H9 (cell line): ENCODE measurements around the gene KBTBD3. TPM values are rescaled to one million over a fixed set of nuclear protein-coding genes. Genes with fewer than 3 reads are reported as not detected.

Experiments
- DNase-seq: peaks from one replicate; pipeline ENCODE4 v3.0.0-alpha.2; 2017
- H2AFZ ChIP-seq: one replicate; pipeline ENCODE4 v1.6.1; 2013; ENCODE audit warnings: mild to moderate bottlenecking, low read length, control low read depth, moderate library complexity
- H2AK5ac ChIP-seq: 2 replicates; pipeline ENCODE4 v1.6.1; 2013; ENCODE audit warnings: low read length, control low read depth, mixed read lengths; ENCODE audit not compliant: insufficient read length
- H2BK120ac ChIP-seq: one replicate; pipeline ENCODE4 v1.6.1; 2013; ENCODE audit warnings: low read depth, mild to moderate bottlenecking, low read length, control low read depth, inconsistent platforms; ENCODE audit not compliant: poor library complexity, severe bottlenecking
- H2BK12ac ChIP-seq: 2 replicates; pipeline ENCODE4 v1.6.1; 2013; ENCODE audit warnings: low read length, control low read depth, mixed read lengths, low read depth; ENCODE audit not compliant: insufficient read length
- H2BK15ac ChIP-seq: 2 replicates; pipeline ENCODE4 v1.6.1; 2013; ENCODE audit warnings: low read depth, low read length, control low read depth
- H2BK20ac ChIP-seq: one replicate; pipeline ENCODE4 v1.6.1; 2013; ENCODE audit warnings: low read depth, mild to moderate bottlenecking, low read length, control low read depth, inconsistent platforms; ENCODE audit not compliant: poor library complexity, severe bottlenecking
- H2BK5ac ChIP-seq: 2 replicates; pipeline ENCODE4 v1.6.1; 2013; ENCODE audit warnings: low read length, control low read depth, mixed read lengths; ENCODE audit not compliant: insufficient read length
- H3K14ac ChIP-seq: 2 replicates; pipeline ENCODE4 v1.6.1; 2013; ENCODE audit warnings: low read length, control low read depth; ENCODE audit not compliant: insufficient read depth
- H3K18ac ChIP-seq: 2 replicates; pipeline ENCODE4 v1.6.1; 2013; ENCODE audit warnings: low read depth, mild to moderate bottlenecking, mixed read lengths, low read length, control low read depth; ENCODE audit not compliant: insufficient read length
- H3K23ac ChIP-seq: 2 replicates; pipeline ENCODE4 v1.6.1; 2013; ENCODE audit warnings: low read length, control low read depth, mixed read lengths, low read depth; ENCODE audit not compliant: insufficient read length
- H3K23me2 ChIP-seq: 2 replicates; pipeline ENCODE4 v1.6.1; 2013; ENCODE audit warnings: low read depth, mild to moderate bottlenecking, mixed read lengths, low read length, control low read depth; ENCODE audit not compliant: insufficient read length, poor library complexity, severe bottlenecking
- H3K27ac ChIP-seq: 2 replicates; pipeline ENCODE4 v1.5.1; 2013; ENCODE audit warnings: low read length, control low read depth, mixed read lengths, low read depth; ENCODE audit not compliant: insufficient read length
- H3K27me3 ChIP-seq: 2 replicates; pipeline ENCODE4 v1.6.1; 2013; ENCODE audit warnings: low read length, control low read depth, inconsistent platforms; ENCODE audit not compliant: insufficient read depth
- H3K4ac ChIP-seq: 2 replicates; pipeline ENCODE4 v1.6.1; 2013; ENCODE audit warnings: low read depth, mild to moderate bottlenecking, control low read depth, inconsistent platforms, low read length, moderate library complexity
- H3K4me1 ChIP-seq: 2 replicates; pipeline ENCODE4 v1.6.1; 2013; ENCODE audit warnings: low read length, control low read depth, inconsistent platforms; ENCODE audit not compliant: insufficient read depth
- H3K4me2 ChIP-seq: 2 replicates; pipeline ENCODE4 v1.6.1; 2013; ENCODE audit warnings: low read length, control low read depth, mixed read lengths; ENCODE audit not compliant: insufficient read length, insufficient read depth
- H3K56ac ChIP-seq: 2 replicates; pipeline ENCODE4 v1.6.1; 2013; ENCODE audit warnings: low read depth, mild to moderate bottlenecking, mixed read lengths, low read length, control low read depth; ENCODE audit not compliant: insufficient read length
- H3K79me1 ChIP-seq: 2 replicates; pipeline ENCODE4 v1.6.1; 2013; ENCODE audit warnings: low read depth, mild to moderate bottlenecking, moderate library complexity, low read length, control low read depth, inconsistent platforms; ENCODE audit not compliant: insufficient read depth, poor library complexity, severe bottlenecking
- H3K79me2 ChIP-seq: 2 replicates; pipeline ENCODE4 v1.6.1; 2013; ENCODE audit warnings: low read length, control low read depth, inconsistent platforms; ENCODE audit not compliant: insufficient read depth
- H3K9ac ChIP-seq: 2 replicates; pipeline ENCODE4 v1.6.1; 2013; ENCODE audit warnings: low read length, control low read depth, mixed read lengths; ENCODE audit not compliant: insufficient read length; ENCODE audit errors: extremely low read depth
- H3K9me3 ChIP-seq: one replicate; pipeline ENCODE4 v1.6.1; 2013; ENCODE audit warnings: low read depth, low read length, inconsistent platforms; ENCODE audit not compliant: control insufficient read depth
- H3T11ph ChIP-seq: one replicate; pipeline ENCODE4 v1.6.1; 2013; ENCODE audit warnings: mild to moderate bottlenecking, low read length, control low read depth, inconsistent platforms
- H4K20me1 ChIP-seq: one replicate; pipeline ENCODE4 v1.6.1; 2013; ENCODE audit not compliant: control insufficient read depth, insufficient read length, insufficient read depth
- H4K5ac ChIP-seq: 2 replicates; pipeline ENCODE4 v1.6.1; 2013; ENCODE audit warnings: low read depth, mild to moderate bottlenecking, mixed read lengths, low read length, control low read depth; ENCODE audit not compliant: insufficient read length
- H4K8ac ChIP-seq: replicated peaks from 2 replicates; pipeline ENCODE4 v1.6.1; 2013; ENCODE audit warnings: low read length, control low read depth, mixed read lengths, low read depth; ENCODE audit not compliant: insufficient read length
- H4K91ac ChIP-seq: 2 replicates; pipeline ENCODE4 v1.6.1; 2013; ENCODE audit warnings: low read depth, mild to moderate bottlenecking, moderate library complexity, mixed read lengths, low read length, control low read depth; ENCODE audit not compliant: insufficient read length
- H3K27ac Mint-ChIP-seq, 3 experiments: 2 replicates in 2 of 3; 3 replicates in 1 of 3; pipeline ENCODE4 v1.8.0; 2020 to 2021; ENCODE audit warnings: mixed read lengths in 3 of 3, mild to moderate bottlenecking in 1 of 3, moderate library complexity in 1 of 3
- H3K27me3 Mint-ChIP-seq: 2 replicates; pipeline ENCODE4 v1.8.0; 2021; ENCODE audit warnings: low read depth, mild to moderate bottlenecking, moderate library complexity, mixed read lengths
- H3K36me3 Mint-ChIP-seq, 3 experiments: 2 replicates in 2 of 3; 3 replicates in 1 of 3; pipeline ENCODE4 v1.8.0; 2020 to 2021; ENCODE audit warnings: low read depth in 3 of 3, mixed read lengths in 3 of 3; ENCODE audit not compliant: insufficient read depth in 1 of 3
- H3K4me1 Mint-ChIP-seq, 2 experiments: 2 replicates each; pipeline ENCODE4 v1.8.0; 2020; ENCODE audit warnings: mixed read lengths in 2 of 2
- H3K4me3 Mint-ChIP-seq, 2 experiments: 2 replicates in 1 of 2; 3 replicates in 1 of 2; pipeline ENCODE4 v1.8.0; 2020 to 2021; ENCODE audit warnings: mild to moderate bottlenecking in 2 of 2, mixed read lengths in 2 of 2, moderate library complexity in 1 of 2
- H3K9me3 Mint-ChIP-seq, 2 experiments: 2 replicates in 1 of 2; 3 replicates in 1 of 2; pipeline ENCODE4 v1.8.0; 2020; ENCODE audit warnings: mild to moderate bottlenecking in 2 of 2, mixed read lengths in 2 of 2, moderate library complexity in 1 of 2
- CTCF ChIP-seq: fragments of 200-600 bp; sonication (generic); conservative IDR thresholded peaks from 3 replicates; pipeline ENCODE4 v1.8.0; 2021; ENCODE audit warnings: antibody characterized with exemption, mild to moderate bottlenecking
- WGBS: extraction: QIAGEN DNeasy Blood & Tissue Kit; methylation state at CpG from one replicate; pipeline ENCODE4 v1.1.7; 2013; ENCODE audit warnings: missing lambda C conversion rate, low lambda C conversion rate, mixed read lengths; ENCODE audit not compliant: insufficient read length; ENCODE audit errors: extremely low coverage; 5-methylcytosine and 5-hydroxymethylcytosine counted together
- total RNA-seq: library from RNA; stranded (reverse); gene quantifications from 2 replicates; pipeline ENCODE4 v1.2.1, GENCODE V29; 2021

The KBTBD3 gene
- total RNA-seq, 1 experiment from 2014 or later, result 2.4 TPM

GRCh38 chr11:106086135-106086534, 9.0 kb upstream of the KBTBD3 start:
- H3K23ac ChIP-seq, result no peak overlapping the region
- H2BK20ac ChIP-seq, result no peak overlapping the region
- no CpG with 5 or more reads among the region's 1 CpG for WGBS
- H3K79me2 ChIP-seq, result peaks cover 12% of the 10 kb centered on the region; the same call in 1 of the 2 replicates
- no peaks in the 10 kb centered on the region for H3K27me3 ChIP-seq
- H3K4me3 Mint-ChIP-seq, result no peak overlapping the region
- H3K4me2 ChIP-seq, result no peak overlapping the region
- H3K79me1 ChIP-seq, result peaks cover 3% of the 10 kb centered on the region
- H3K9me3 ChIP-seq, result no peaks in the 10 kb centered on the region
- peak overlapping the region; percentile 25 to 84 (median 51); a peak in 5 of 7 replicates for H3K27ac Mint-ChIP-seq
- H2BK120ac ChIP-seq, result no peak overlapping the region
- H3K4me1 Mint-ChIP-seq, result peaks cover 16% of the 10 kb centered on the region in 2 experiments
- H2AK5ac ChIP-seq, result no peak overlapping the region
- H3K27ac ChIP-seq, result no peak overlapping the region
- H3K4me1 ChIP-seq, result no peaks in the 10 kb centered on the region
- no peak for TF ChIP-seq CTCF
- H4K91ac ChIP-seq, result no peak overlapping the region
- no peak overlapping the region for H3K14ac ChIP-seq
- no peaks in the 10 kb centered on the region for H4K20me1 ChIP-seq
- H2BK15ac ChIP-seq, result no peak overlapping the region
- H3T11ph ChIP-seq, result no peak overlapping the region
- H4K5ac ChIP-seq, result no peak overlapping the region
- no peak overlapping the region for H2BK12ac ChIP-seq
- no peak overlapping the region for H4K8ac ChIP-seq
- H3K18ac ChIP-seq, result no peak overlapping the region
- H3K27me3 Mint-ChIP-seq, result no peaks in the 10 kb centered on the region
- H3K9ac ChIP-seq, result no peak overlapping the region
- H3K36me3 Mint-ChIP-seq, result peaks cover 16 to 49% (median 42%) of the 10 kb centered on the region in 3 experiments; a peak in 6 of 7 replicates
- H2BK5ac ChIP-seq, result no peak overlapping the region
- no peak overlapping the region for H2AFZ ChIP-seq
- DNase-seq, result no peak
- H3K23me2 ChIP-seq, result no peaks in the 10 kb centered on the region
- H3K9me3 Mint-ChIP-seq, result no peaks in the 10 kb centered on the region
- no peak overlapping the region for H3K56ac ChIP-seq
- no peak overlapping the region for H3K4ac ChIP-seq
